ENCODE results near the gene CAB39.

- TF ChIP-seq REST (IDR thresholded peaks at IDR 0.05; ENCODE audit: borderline replicate concordance) (no peak), SMC3 (conservative IDR thresholded peaks at IDR 0.05; ENCODE audit: poor library complexity) (peak; percentile 53), CTCF (IDR thresholded peaks at IDR 0.05; ENCODE audit: poor library complexity, severe bottlenecking) (peak; percentile 69), POLR2AphosphoS5 (IDR thresholded peaks at IDR 0.05) (no peak), EZH2 (IDR thresholded peaks at IDR 0.05; ENCODE audit: borderline replicate concordance, insufficient read depth, low read length, poor library complexity, severe bottlenecking) (no peak), EP300 (conservative IDR thresholded peaks at IDR 0.05; ENCODE audit: poor library complexity, severe bottlenecking) (no peak), RAD21 (conservative IDR thresholded peaks at IDR 0.05) (peak; percentile 57)
Measured at GRCh38 chr2:230798769-230799399, 86.2 kb downstream of the CAB39 start.

Data from neural cell (in vitro differentiated cells).